ENCODE data around the gene CYB561. TPM values are rescaled to one million over a fixed set of nuclear protein-coding genes. Genes with fewer than 3 reads are reported as not detected.
A peak's percentile ranks its signal among the peaks of the same experiment; 100 is the strongest.

The CYB561 gene
- total RNA-seq, 1 donor from 2014 or later, result 17.2 TPM

DNA sequence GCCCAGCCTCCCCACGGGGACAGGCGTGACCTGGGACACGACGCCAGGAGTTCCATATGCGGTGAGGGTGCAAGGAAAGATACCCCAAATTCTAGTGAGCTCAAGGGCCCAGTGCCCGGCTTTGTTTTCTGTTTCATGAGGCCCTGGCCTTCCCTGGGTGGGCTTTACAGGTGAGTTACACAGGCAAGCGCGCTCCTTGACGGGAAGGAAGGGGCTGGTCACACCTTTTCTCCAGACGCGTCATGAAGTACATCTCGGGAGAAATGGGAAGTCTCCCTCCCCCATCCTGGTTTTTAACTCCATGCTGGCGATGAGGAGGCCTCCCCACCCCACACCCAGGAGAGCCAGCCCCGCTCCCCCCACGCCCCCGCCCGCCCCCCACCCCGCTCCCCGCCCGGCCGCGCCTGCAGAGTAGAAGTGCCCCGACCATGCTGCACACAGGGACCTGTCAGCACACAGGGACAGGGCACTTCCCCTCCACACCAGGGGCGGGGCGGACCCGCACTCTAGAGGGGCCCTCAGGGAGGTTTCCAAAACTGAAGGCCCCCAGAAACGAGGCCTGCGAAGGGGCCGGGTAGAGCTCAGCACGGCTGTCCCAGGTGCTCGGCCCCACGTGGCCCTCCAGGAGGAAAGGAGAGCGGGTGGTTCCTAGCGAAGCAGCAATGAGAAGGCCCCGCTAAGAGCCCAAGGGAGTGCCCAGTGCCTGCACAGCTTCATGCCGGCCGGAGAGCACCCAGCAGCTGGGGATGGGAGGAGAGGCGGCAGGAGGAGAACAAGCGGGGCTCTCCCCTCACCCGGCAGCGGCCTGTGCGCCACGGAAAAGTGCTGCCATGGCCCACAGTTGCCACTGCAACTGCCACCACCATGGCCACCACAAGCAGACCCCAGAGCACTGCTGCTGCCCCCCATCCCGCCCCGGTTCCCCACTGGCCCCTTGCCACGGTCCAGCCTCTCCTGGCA lies 7.7 kb downstream of the CYB561 start:
- Mint-ChIP-seq H3K4me3 (ENCODE audit: unreplicated experiment) (no peak overlapping the region), H3K9me3 (ENCODE audit: unreplicated experiment) (peaks cover 11% of the 10 kb centered on the region), H3K36me3 (ENCODE audit: unreplicated experiment) (no peaks in the 10 kb centered on the region), H3K27ac (ENCODE audit: unreplicated experiment) (no peak overlapping the region), H3K27me3 (ENCODE audit: unreplicated experiment) (peaks cover 7% of the 10 kb centered on the region), H3K4me1 (ENCODE audit: low read depth, unreplicated experiment) (peaks cover 31% of the 10 kb centered on the region)
- no peak for DNase-seq
- TF ChIP-seq, protein P1, sequence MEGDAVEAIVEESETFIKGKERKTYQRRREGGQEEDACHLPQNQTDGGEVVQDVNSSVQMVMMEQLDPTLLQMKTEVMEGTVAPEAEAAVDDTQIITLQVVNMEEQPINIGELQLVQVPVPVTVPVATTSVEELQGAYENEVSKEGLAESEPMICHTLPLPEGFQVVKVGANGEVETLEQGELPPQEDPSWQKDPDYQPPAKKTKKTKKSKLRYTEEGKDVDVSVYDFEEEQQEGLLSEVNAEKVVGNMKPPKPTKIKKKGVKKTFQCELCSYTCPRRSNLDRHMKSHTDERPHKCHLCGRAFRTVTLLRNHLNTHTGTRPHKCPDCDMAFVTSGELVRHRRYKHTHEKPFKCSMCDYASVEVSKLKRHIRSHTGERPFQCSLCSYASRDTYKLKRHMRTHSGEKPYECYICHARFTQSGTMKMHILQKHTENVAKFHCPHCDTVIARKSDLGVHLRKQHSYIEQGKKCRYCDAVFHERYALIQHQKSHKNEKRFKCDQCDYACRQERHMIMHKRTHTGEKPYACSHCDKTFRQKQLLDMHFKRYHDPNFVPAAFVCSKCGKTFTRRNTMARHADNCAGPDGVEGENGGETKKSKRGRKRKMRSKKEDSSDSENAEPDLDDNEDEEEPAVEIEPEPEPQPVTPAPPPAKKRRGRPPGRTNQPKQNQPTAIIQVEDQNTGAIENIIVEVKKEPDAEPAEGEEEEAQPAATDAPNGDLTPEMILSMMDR (IDR thresholded peaks at IDR 0.05; ENCODE audit: partially characterized antibody, unreplicated experiment), result no peak

DNA sequence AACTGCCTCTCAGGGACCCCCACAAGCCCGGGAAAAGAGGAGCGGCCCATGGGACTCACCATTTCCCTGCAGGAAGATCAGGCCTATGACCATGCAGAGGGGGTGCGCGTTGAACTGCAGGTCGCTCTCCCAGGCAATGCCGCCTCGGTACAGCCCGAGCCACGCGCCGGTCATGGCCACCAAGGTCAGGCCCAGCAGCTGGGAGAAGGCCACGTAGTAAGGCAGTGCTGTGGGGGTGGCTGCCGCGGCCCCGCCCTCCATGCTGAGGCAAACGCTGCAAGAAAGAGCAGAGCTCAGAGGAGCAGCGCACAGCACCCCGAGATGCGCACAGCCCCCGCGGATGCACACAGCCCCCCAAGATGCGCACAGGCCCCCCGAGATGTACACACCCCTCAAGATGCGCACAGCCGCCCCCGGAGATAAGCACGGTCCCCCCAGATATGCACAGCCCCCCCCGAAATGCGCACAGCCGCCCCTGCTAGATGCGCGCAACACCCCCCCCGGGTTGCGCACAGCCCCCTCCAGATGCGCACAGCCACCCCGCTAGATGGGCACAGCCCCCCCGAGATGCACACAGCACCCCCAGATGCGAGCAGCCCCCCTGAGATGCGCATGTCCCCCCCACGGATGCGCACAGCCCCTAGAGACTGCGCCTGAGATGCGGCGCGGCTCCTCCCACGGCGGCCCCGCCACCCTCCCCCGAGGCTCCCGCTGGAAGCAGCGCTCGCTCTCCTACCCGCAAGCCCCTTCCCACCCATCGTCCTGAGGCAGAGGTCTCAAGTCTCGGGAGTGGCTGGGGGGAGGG lies 8.6 kb downstream of the CYB561 start:
- H3K4me3 Mint-ChIP-seq (ENCODE audit: unreplicated experiment), result no peak overlapping the region
- H3K36me3 Mint-ChIP-seq (ENCODE audit: unreplicated experiment), result no peaks in the 10 kb centered on the region
- peaks cover 35% of the 10 kb centered on the region for H3K4me1 Mint-ChIP-seq (ENCODE audit: low read depth, unreplicated experiment)
- TF ChIP-seq, protein P1 (IDR thresholded peaks at IDR 0.05; ENCODE audit: partially characterized antibody, unreplicated experiment), result no peak
- no peak overlapping the region for H3K27ac Mint-ChIP-seq (ENCODE audit: unreplicated experiment)
- DNase-seq, result no peak
- H3K9me3 Mint-ChIP-seq (ENCODE audit: unreplicated experiment), result peaks cover 14% of the 10 kb centered on the region
- peaks cover 11% of the 10 kb centered on the region for H3K27me3 Mint-ChIP-seq (ENCODE audit: unreplicated experiment)

DNA sequence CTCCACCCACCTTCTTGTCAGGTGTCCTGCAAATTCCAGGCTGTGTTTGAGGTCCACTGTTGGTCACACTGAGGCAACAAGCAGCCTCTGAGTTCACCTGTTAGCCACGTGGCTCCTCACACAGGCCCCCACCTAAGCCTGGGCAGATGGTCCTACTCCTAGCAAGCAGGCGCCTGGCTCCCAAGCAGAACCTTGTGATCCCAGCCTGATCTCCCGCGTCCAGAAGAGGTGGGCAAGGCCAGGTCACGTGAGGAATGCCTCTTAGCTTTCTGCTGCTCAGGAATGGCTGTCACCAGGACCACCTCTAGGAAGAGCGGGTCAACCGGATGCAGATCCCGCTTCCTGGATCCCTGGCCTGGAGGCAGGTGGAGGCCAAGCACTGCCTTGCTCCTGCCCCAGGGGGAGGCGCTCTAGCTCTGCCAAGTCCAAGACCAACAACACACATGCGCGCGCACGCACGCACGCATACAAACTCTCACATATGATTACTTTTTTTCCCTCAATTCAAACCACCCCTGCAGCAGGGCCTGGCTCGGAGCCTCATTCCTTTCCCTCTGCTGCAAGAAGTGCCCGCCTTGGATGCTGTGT lies 9.5 kb downstream of the CYB561 start:
- Mint-ChIP-seq H3K4me3 (ENCODE audit: unreplicated experiment) (no peak overlapping the region), H3K27ac (ENCODE audit: unreplicated experiment) (peak overlapping the region; percentile 38), H3K9me3 (ENCODE audit: unreplicated experiment) (peaks cover 22% of the 10 kb centered on the region), H3K36me3 (ENCODE audit: unreplicated experiment) (no peaks in the 10 kb centered on the region), H3K4me1 (ENCODE audit: low read depth, unreplicated experiment) (peaks cover 40% of the 10 kb centered on the region), H3K27me3 (ENCODE audit: unreplicated experiment) (peaks cover 14% of the 10 kb centered on the region)
- TF ChIP-seq, protein P1 (IDR thresholded peaks at IDR 0.05; ENCODE audit: partially characterized antibody, unreplicated experiment), result no peak
- no peak for DNase-seq

DNA sequence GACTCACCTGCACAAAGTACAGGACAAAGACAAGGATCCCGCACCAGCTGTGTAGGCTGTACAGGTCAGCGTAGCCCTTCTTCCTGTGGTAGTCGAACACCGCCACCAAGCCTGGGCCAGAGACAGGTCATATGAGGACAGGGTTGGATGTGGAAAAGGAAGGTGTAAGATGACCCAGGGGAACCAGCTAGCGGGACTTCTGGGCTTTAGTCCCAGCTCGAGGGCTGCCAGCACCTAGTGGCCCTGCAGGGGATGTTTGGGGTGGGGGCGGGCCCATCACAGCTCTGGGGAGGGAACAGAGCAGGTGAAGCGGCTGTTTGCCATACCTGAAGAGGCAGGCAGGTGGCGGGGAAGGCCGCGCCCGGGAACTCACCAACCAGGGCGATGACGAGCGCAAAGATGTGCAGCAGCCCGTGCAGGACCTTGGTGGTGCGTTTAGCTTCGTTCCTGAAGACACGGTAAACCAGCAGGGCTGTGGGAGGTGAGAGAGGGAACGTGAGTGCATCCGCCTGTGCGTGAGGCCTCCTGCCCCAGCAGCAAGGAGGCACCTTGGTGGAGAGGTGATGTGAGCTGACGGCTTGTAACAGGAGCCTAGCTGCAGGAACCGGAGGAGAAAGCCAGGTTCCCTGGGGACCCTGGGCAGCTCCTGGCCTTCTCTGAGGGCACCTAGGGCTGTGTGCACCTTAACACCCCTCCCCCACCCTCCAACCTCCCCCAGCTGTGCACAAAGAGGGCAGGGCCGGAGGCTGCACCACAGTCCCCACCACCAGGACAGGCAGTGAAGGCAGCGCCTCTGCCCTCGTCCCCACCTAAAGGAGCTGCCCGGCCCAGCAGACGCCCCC lies 10.2 kb downstream of the CYB561 start:
- no peak for DNase-seq
- peaks cover 45% of the 10 kb centered on the region for H3K4me1 Mint-ChIP-seq (ENCODE audit: low read depth, unreplicated experiment)
- H3K9me3 Mint-ChIP-seq (ENCODE audit: unreplicated experiment), result peaks cover 23% of the 10 kb centered on the region
- H3K4me3 Mint-ChIP-seq (ENCODE audit: unreplicated experiment), result no peak overlapping the region
- H3K36me3 Mint-ChIP-seq (ENCODE audit: unreplicated experiment), result no peaks in the 10 kb centered on the region
- peaks cover 14% of the 10 kb centered on the region for H3K27me3 Mint-ChIP-seq (ENCODE audit: unreplicated experiment)
- peak overlapping the region; percentile 33 for H3K27ac Mint-ChIP-seq (ENCODE audit: unreplicated experiment)
- TF ChIP-seq, protein P1 (IDR thresholded peaks at IDR 0.05; ENCODE audit: partially characterized antibody, unreplicated experiment), result no peak

All from glutamatergic neuron (in vitro differentiated cells).